ENCODE measurements around the gene PPP1R14D.

Gene PPP1R14D

DNA sequence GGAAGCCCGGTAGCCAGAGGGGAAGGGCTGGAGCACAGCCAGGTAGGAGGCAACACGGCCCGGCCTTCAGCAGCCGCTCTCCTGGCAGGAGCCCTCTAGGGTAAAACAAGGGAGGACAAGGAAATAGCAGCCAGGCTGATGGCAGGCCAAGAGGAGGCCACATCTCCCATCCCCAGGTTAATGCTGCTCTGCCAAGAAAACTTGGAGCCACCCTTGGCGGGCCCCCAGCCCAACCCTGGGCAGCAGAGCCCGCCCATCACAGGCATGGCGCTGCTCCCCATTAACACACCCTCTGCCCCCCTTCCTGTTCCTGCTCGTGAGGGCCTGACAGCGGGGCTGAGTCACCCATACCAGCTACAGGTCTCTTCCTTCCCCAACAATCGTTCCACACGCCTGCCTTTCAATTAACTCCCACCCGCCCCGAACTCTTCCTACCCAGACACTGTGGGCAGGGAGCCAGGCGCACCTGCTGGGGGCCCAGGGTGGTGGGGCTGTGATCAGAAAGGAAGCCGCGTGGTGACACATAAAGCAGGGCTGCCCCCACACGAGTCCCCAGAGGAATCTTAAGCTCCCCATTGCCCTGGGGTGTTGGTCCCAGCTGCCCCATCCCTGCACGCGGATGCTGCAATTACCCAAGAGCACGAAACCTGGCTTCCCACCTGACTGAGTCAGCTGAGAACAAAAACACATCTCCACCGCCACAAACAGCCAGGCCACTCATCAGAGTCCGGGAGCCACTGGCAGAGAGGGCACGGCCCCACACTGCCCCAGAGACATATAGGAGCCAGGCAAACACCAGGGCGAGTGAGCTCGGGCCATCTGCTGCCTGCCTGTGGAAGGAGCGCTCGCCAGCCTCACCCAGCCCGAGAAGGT lies 59.0 kb downstream of the PPP1R14D start, which contains the start of gene C15orf62:
Gene C15orf62, plus strand, starts transcription at position 707 of the 873 bp plus-strand sequence. CDS start 516 bp downstream, outside the sequence.
- no peak for DNase-seq

DNA sequence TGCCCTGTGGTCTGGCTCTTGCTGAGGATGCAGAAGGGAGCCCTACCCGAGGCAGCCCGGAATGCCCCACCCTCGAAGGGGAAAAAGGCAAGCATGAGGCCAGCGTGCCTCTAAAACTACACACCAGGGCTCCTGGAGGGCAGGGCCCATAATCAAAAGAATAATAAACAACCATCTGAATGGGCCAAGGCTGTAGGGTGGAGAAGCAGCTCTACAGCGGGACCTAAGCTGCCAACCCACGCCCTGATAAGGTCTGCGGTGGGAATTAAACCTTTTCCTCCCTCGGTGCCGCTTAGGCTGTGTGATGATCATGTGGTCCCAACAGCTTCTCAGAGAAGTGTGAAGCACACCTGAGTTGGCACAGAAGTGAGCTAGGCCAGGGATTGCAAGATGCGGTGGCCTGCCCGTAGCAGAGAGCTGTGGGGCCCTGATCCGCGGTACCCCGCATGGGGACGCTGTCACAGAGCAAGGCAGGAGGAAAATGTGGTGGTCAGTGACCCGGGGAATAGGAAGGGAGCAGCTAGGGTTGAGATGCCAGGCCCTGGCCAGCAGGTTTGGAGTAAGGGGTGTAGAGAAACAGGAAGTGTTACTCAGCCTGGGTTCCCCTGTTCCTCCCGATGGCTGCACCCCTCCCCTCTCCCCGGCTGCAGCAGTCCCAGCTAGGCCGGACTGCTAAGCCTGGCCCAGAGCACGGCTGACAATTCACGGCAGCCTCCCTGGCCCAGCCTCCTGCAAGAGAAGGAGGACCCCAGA lies 59.8 kb downstream of the PPP1R14D start:
- H3K79me2 ChIP-seq (ENCODE audit: control insufficient read depth, insufficient read depth, low read length) = no peaks in the 10 kb centered on the region
- H3K27ac ChIP-seq (ENCODE audit: low read depth, low read length) = no peak overlapping the region
- no peak overlapping the region for H4K5ac ChIP-seq (ENCODE audit: low read length)

More for the DNA sequence above, 59.0 kb downstream of the PPP1R14D start, which contains the start of gene C15orf62:
- Histone ChIP-seq H3K4ac (ENCODE audit: low read depth, low read length) (no peak within 1 kb of the TSS), H3K79me1 (ENCODE audit: low read length) (no peaks in the 10 kb centered on the region), H4K5ac (ENCODE audit: low read length) (no peak within 1 kb of the TSS), H3K23ac (ENCODE audit: low read length) (no peak within 1 kb of the TSS), H3K4me2 (ENCODE audit: low read length) (no peak within 1 kb of the TSS), H3K27ac (ENCODE audit: low read depth, low read length) (no peak within 1 kb of the TSS), H2BK15ac (replicated peaks; ENCODE audit: low read depth) (no peak within 1 kb of the TSS), H3K79me2 (ENCODE audit: control insufficient read depth, insufficient read depth, low read length) (no peaks in the 10 kb centered on the region), H3K4me1 (ENCODE audit: control insufficient read depth, low read depth, low read length) (peaks cover 7% of the 10 kb centered on the region), H3K36me3 (ENCODE audit: control insufficient read depth, insufficient read depth, low read length) (no peaks in the 10 kb centered on the region), H3K56ac (ENCODE audit: low read length) (no peak within 1 kb of the TSS), H2BK120ac (ENCODE audit: low read depth, low read length) (no peak within 1 kb of the TSS), H2AK5ac (ENCODE audit: low read length) (no peak within 1 kb of the TSS), H4K8ac (ENCODE audit: low read depth, low read length) (no peak within 1 kb of the TSS), H3K9ac (ENCODE audit: low read length) (no peak within 1 kb of the TSS), H3K27me3 (ENCODE audit: insufficient read depth, low read length, poor library complexity) (no peaks in the 10 kb centered on the region), H2BK5ac (ENCODE audit: low read length) (no peak within 1 kb of the TSS), H3K18ac (ENCODE audit: low read length) (no peak within 1 kb of the TSS), H3K4me3 (ENCODE audit: low read length) (no peak within 1 kb of the TSS)
- no CpG with 5 or more reads among the region's 28 CpGs for WGBS (ENCODE audit: extremely low coverage, insufficient coverage, low lambda C conversion rate)

DNA sequence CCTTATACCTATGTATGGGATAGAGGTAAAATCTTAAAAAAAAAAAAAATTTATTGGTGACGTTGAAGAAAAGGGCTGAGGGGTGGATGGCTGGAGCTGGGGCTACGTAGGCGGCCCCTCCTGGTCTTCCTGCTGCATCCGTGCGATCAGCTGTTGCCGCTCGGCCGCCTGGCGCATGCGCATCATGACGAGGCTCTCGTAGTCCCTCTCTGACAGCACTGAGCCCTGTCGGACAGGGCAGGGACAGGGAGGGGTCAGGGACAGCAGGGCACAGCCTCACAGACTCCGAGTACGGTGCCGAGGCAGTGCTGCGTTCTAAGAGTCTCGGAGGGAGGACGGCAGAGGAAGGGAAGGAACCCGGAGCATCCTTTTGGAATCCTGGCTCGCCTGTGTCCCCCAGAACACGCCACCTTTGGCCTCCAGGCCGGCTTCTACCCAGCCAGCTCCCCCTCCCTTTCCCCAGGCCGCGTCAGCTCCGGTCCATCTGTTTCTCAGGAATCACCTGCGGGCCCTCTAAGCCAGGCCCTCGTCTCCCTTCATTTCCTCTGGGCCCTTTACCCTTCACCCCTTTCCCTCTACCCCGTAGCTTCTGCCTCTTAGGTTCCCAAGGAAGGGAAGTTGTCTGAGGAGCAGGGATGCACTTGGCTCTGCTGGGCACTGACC lies 60.5 kb downstream of the PPP1R14D start:
- Histone ChIP-seq H3K4me1 (ENCODE audit: control insufficient read depth, low read depth, low read length) (peaks cover 9% of the 10 kb centered on the region), H3K27ac (ENCODE audit: low read depth, low read length) (no peak overlapping the region), H3K4me3 (ENCODE audit: low read length) (no peak overlapping the region), H3K27me3 (ENCODE audit: insufficient read depth, low read length, poor library complexity) (no peaks in the 10 kb centered on the region), H3K79me1 (ENCODE audit: low read length) (no peaks in the 10 kb centered on the region), H2BK120ac (ENCODE audit: low read depth, low read length) (no peak overlapping the region), H3K23ac (ENCODE audit: low read length) (no peak overlapping the region), H4K5ac (ENCODE audit: low read length) (no peak overlapping the region), H2BK15ac (replicated peaks; ENCODE audit: low read depth) (no peak overlapping the region), H4K8ac (ENCODE audit: low read depth, low read length) (no peak overlapping the region), H2BK5ac (ENCODE audit: low read length) (no peak overlapping the region), H2AK5ac (ENCODE audit: low read length) (no peak overlapping the region), H3K4me2 (ENCODE audit: low read length) (no peak overlapping the region), H3K18ac (ENCODE audit: low read length) (no peak overlapping the region), H3K9ac (ENCODE audit: low read length) (no peak overlapping the region), H3K56ac (ENCODE audit: low read length) (no peak overlapping the region), H3K4ac (ENCODE audit: low read depth, low read length) (no peak overlapping the region), H3K36me3 (ENCODE audit: control insufficient read depth, insufficient read depth, low read length) (no peaks in the 10 kb centered on the region), H3K79me2 (ENCODE audit: control insufficient read depth, insufficient read depth, low read length) (no peaks in the 10 kb centered on the region)
- no CpG with 5 or more reads among the region's 29 CpGs for WGBS (ENCODE audit: extremely low coverage, insufficient coverage, low lambda C conversion rate)
- no peak for DNase-seq

More for the DNA sequence above, 59.8 kb downstream of the PPP1R14D start:
- H3K4me3 ChIP-seq (ENCODE audit: low read length) = no peak overlapping the region
- no peak for DNase-seq
- no peak overlapping the region for H3K23ac ChIP-seq (ENCODE audit: low read length)
- H2BK120ac ChIP-seq (ENCODE audit: low read depth, low read length) = no peak overlapping the region
- H3K36me3 ChIP-seq (ENCODE audit: control insufficient read depth, insufficient read depth, low read length) = no peaks in the 10 kb centered on the region
- no peak overlapping the region for H3K56ac ChIP-seq (ENCODE audit: low read length)
- no peak overlapping the region for H2BK15ac ChIP-seq (replicated peaks; ENCODE audit: low read depth)
- H3K9ac ChIP-seq (ENCODE audit: low read length) = no peak overlapping the region
- WGBS (ENCODE audit: extremely low coverage, insufficient coverage, low lambda C conversion rate) = no CpG with 5 or more reads among the region's 21 CpGs
- H3K4me1 ChIP-seq (ENCODE audit: control insufficient read depth, low read depth, low read length) = peaks cover 7% of the 10 kb centered on the region
- H3K27me3 ChIP-seq (ENCODE audit: insufficient read depth, low read length, poor library complexity) = no peaks in the 10 kb centered on the region
- H3K4me2 ChIP-seq (ENCODE audit: low read length) = no peak overlapping the region
- H2AK5ac ChIP-seq (ENCODE audit: low read length) = no peak overlapping the region
- H4K8ac ChIP-seq (ENCODE audit: low read depth, low read length) = no peak overlapping the region
- H2BK5ac ChIP-seq (ENCODE audit: low read length) = no peak overlapping the region
- H3K4ac ChIP-seq (ENCODE audit: low read depth, low read length) = no peak overlapping the region
- H3K79me1 ChIP-seq (ENCODE audit: low read length) = no peaks in the 10 kb centered on the region
- no peak overlapping the region for H3K18ac ChIP-seq (ENCODE audit: low read length)

DNA sequence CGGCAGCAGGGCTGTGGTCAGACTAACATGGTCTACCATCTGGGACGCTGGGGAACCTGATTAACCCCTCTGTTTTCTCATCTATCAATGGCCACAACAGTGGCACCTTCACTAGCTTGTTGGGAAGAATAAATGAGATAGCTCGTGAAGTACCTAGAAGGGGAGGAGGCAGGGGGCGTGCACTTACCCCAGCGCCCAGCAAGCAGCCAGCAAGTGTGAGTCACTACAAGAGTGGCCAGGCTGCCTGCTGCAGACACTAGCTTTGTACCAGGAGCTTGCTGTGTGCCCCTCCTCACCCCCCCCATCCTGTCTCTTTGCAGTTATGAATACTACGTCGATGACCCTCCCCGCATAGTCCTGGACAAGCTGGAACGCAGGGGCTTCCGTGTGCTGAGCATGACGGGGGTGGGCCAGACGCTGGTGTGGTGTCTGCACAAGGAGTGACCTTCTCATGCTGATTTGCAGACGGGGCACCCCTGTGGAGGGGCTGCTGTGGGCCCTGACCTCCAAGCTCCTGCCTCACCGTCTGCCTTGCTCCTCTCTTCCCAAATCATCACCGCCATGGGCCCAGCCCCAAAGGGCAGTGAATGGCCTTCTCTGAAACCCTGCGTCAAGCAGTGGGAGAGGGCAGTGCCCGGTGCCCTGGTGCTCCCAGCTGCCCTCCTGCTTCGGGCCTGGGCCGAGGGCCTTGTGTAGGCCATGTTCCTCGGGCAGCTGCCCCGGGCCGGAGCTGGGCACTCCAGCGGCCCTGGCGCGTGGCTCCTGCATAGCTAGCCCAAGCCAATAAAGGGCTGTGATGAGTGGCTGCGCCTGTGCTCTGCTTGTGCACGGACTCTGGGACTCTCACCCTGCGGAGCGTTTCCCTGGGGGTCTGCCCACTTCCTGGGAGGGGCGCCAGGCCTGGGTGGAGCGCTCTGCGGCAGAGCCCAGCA lies 61.3 kb downstream of the PPP1R14D start:
- WGBS (ENCODE audit: extremely low coverage, insufficient coverage, low lambda C conversion rate) = no CpG with 5 or more reads among the region's 32 CpGs
- H4K5ac ChIP-seq (ENCODE audit: low read length) = no peak overlapping the region
- H3K4ac ChIP-seq (ENCODE audit: low read depth, low read length) = no peak overlapping the region
- H3K4me2 ChIP-seq (ENCODE audit: low read length) = no peak overlapping the region
- H3K4me3 ChIP-seq (ENCODE audit: low read length) = no peak overlapping the region
- no peaks in the 10 kb centered on the region for H3K79me2 ChIP-seq (ENCODE audit: control insufficient read depth, insufficient read depth, low read length)
- H3K4me1 ChIP-seq (ENCODE audit: control insufficient read depth, low read depth, low read length) = peaks cover 9% of the 10 kb centered on the region
- no peak overlapping the region for H2BK15ac ChIP-seq (replicated peaks; ENCODE audit: low read depth)
- H4K8ac ChIP-seq (ENCODE audit: low read depth, low read length) = no peak overlapping the region
- H3K56ac ChIP-seq (ENCODE audit: low read length) = peak overlapping the region; percentile 56
- H3K27ac ChIP-seq (ENCODE audit: low read depth, low read length) = no peak overlapping the region
- no peaks in the 10 kb centered on the region for H3K27me3 ChIP-seq (ENCODE audit: insufficient read depth, low read length, poor library complexity)
- H2BK120ac ChIP-seq (ENCODE audit: low read depth, low read length) = no peak overlapping the region
- no peaks in the 10 kb centered on the region for H3K36me3 ChIP-seq (ENCODE audit: control insufficient read depth, insufficient read depth, low read length)
- no peak overlapping the region for H2AK5ac ChIP-seq (ENCODE audit: low read length)
- DNase-seq = no peak
- H3K79me1 ChIP-seq (ENCODE audit: low read length) = no peaks in the 10 kb centered on the region
- H3K18ac ChIP-seq (ENCODE audit: low read length) = no peak overlapping the region
- H2BK5ac ChIP-seq (ENCODE audit: low read length) = no peak overlapping the region
- H3K23ac ChIP-seq (ENCODE audit: low read length) = peak overlapping the region; percentile 39
- H3K9ac ChIP-seq (ENCODE audit: low read length) = no peak overlapping the region

DNA sequence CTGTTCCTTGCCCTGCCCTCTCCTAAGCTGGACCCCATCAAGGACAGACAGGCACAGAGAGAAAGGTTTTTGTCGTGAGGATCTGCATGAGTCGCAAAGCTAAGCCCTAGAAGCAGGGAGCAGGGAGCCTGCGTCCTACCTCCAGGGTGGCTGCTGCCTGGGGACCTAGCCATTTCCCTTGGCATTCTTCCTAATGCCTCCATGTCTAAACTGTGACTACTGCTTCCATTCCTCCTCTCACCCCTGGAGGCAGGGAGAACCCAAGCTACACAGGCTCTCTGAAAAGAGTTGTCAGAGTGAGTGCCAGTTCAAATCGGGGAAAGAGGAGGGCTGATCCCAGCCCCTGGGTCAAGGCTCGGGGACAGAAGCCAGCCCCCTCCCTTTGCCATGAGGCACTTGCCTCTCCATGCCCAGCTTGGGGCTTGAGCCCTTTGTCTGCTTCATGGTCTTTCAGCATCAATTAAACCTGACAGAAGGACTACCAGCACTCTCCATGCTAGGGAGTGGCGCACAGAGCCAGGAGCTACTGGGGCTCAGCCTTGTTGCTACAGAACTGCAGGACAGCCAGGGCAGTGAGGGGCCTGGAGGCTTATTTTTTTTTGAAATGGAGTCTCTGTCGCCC lies 62.2 kb downstream of the PPP1R14D start:
- H2AK5ac ChIP-seq (ENCODE audit: low read length) = no peak overlapping the region
- no peaks in the 10 kb centered on the region for H3K36me3 ChIP-seq (ENCODE audit: control insufficient read depth, insufficient read depth, low read length)
- H3K4me3 ChIP-seq (ENCODE audit: low read length) = no peak overlapping the region
- H3K4ac ChIP-seq (ENCODE audit: low read depth, low read length) = no peak overlapping the region
- H4K5ac ChIP-seq (ENCODE audit: low read length) = no peak overlapping the region
- H2BK120ac ChIP-seq (ENCODE audit: low read depth, low read length) = no peak overlapping the region
- H3K4me2 ChIP-seq (ENCODE audit: low read length) = no peak overlapping the region
- no peak overlapping the region for H4K8ac ChIP-seq (ENCODE audit: low read depth, low read length)
- no peak overlapping the region for H3K23ac ChIP-seq (ENCODE audit: low read length)
- H3K79me1 ChIP-seq (ENCODE audit: low read length) = no peaks in the 10 kb centered on the region
- H2BK15ac ChIP-seq (replicated peaks; ENCODE audit: low read depth) = no peak overlapping the region
- WGBS (ENCODE audit: extremely low coverage, insufficient coverage, low lambda C conversion rate) = no CpG with 5 or more reads among the region's 7 CpGs
- H3K18ac ChIP-seq (ENCODE audit: low read length) = no peak overlapping the region
- no peaks in the 10 kb centered on the region for H3K27me3 ChIP-seq (ENCODE audit: insufficient read depth, low read length, poor library complexity)
- peak overlapping the region; percentile 9 for H3K9ac ChIP-seq (ENCODE audit: low read length)
- no peak for DNase-seq
- peaks cover 9% of the 10 kb centered on the region for H3K4me1 ChIP-seq (ENCODE audit: control insufficient read depth, low read depth, low read length)
- H2BK5ac ChIP-seq (ENCODE audit: low read length) = no peak overlapping the region
- no peaks in the 10 kb centered on the region for H3K79me2 ChIP-seq (ENCODE audit: control insufficient read depth, insufficient read depth, low read length)
- H3K27ac ChIP-seq (ENCODE audit: low read depth, low read length) = no peak overlapping the region
- peak overlapping the region; percentile 35 for H3K56ac ChIP-seq (ENCODE audit: low read length)
